ENCODE measurements around the gene DHRS4L2. TPM values are rescaled to one million over a fixed set of nuclear protein-coding genes. Genes with fewer than 3 reads are reported as not detected.
"Not testable (repeated sequence)": the region's sequence is repeated elsewhere in the genome, so short reads cannot be mapped to it uniquely, and the experiment has no call there.

Gene DHRS4L2
- total RNA-seq, 4 donors from 2014 or later, result 15.3 to 19.6 (median 17.7) TPM

DNA sequence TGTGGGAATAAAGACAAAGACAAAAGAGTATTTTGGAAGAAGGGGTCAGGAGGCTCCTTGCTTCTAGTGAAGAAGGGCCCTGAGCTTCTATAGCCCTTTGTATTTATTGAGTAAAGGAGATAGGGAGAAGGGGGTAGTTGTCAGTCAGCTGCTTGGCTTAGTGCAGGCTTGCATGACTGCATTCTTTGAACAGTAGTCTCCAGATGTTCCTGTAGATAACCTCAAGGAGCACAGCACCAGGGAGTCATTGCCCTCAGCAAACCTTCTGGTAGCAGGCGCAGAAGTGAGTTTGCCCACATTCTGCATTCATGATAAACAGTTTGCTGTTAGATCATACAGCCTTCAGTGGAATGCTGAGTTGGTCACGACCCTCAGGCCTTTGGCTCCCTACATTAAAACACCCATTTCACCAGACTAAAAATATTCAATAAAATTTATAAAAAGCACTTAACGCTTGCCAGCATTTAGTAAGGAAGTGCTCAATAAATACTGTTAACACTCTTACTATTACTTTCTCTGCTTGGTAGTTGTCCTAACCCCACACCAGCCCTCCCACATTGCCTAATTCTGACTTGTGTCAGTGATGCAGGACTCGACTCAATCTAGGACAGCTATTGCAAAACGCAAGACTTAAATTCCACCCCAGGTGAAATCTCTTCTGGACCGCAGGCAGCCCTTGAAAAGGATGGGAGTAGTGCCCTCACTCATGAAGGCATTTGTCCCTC lies 38.2 kb upstream of the DHRS4L2 start:
- peaks cover 0 to 28% (median 6%) of the 10 kb centered on the region in 4 donors for H3K4me1 ChIP-seq
- 91 to 94% methylated on average over 6 of the region's 6 CpGs for WGBS, 2 donors
- H3K36me3 ChIP-seq, result peaks cover 0 to under 1% (median 0%) of the 10 kb centered on the region in 3 donors
- TF ChIP-seq EP300 (IDR thresholded peaks at IDR 0.05), result no peak
- no peak for TF ChIP-seq POLR2A (IDR thresholded peaks at IDR 0.05)
- TF ChIP-seq, protein P1, sequence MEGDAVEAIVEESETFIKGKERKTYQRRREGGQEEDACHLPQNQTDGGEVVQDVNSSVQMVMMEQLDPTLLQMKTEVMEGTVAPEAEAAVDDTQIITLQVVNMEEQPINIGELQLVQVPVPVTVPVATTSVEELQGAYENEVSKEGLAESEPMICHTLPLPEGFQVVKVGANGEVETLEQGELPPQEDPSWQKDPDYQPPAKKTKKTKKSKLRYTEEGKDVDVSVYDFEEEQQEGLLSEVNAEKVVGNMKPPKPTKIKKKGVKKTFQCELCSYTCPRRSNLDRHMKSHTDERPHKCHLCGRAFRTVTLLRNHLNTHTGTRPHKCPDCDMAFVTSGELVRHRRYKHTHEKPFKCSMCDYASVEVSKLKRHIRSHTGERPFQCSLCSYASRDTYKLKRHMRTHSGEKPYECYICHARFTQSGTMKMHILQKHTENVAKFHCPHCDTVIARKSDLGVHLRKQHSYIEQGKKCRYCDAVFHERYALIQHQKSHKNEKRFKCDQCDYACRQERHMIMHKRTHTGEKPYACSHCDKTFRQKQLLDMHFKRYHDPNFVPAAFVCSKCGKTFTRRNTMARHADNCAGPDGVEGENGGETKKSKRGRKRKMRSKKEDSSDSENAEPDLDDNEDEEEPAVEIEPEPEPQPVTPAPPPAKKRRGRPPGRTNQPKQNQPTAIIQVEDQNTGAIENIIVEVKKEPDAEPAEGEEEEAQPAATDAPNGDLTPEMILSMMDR (IDR thresholded peaks at IDR 0.05), result no peak
- DNase-seq (ENCODE audit: low spot score in 2 of 2), result no peak
- H3K27me3 ChIP-seq, result no peaks in the 10 kb centered on the region
- no peaks in the 10 kb centered on the region for H3K9me3 ChIP-seq
- no peak overlapping the region for H3K27ac ChIP-seq
- no peak overlapping the region for H3K4me3 ChIP-seq

GRCh38 chr14:23951136-23951466 lies 37.6 kb upstream of the DHRS4L2 start:
- H3K27me3 ChIP-seq, result not testable (repeated sequence)
- WGBS, 2 donors, result 80 to 81% methylated on average over 3 of the region's 3 CpGs

GRCh38 chr14:23951590-23952201 lies 37.0 kb upstream of the DHRS4L2 start:
- TF ChIP-seq, protein P1 (IDR thresholded peaks at IDR 0.05), result no peak
- no peak overlapping the region for H3K27ac ChIP-seq
- DNase-seq (ENCODE audit: low spot score in 2 of 2), result no peak
- H3K4me3 ChIP-seq, result no peak overlapping the region
- H3K4me1 ChIP-seq, result peaks cover 0 to 28% (median 6%) of the 10 kb centered on the region in 4 donors
- peaks cover 0 to 11% (median 0%) of the 10 kb centered on the region in 3 donors for H3K36me3 ChIP-seq
- no peaks in the 10 kb centered on the region for H3K27me3 ChIP-seq
- no peaks in the 10 kb centered on the region for H3K9me3 ChIP-seq
- 67 to 71% methylated on average over 8 of the region's 8 CpGs for WGBS, 2 donors

More at GRCh38 chr14:23951136-23951466, 37.6 kb upstream of the DHRS4L2 start:
- H3K9me3 ChIP-seq; H3K36me3 ChIP-seq; H3K27ac ChIP-seq; H3K4me3 ChIP-seq; DNase-seq (ENCODE audit: low spot score in 2 of 2): not testable (repeated sequence)
- peaks cover 0 to 28% (median 6%) of the 10 kb centered on the region in 4 donors for H3K4me1 ChIP-seq

GRCh38 chr14:23953116-23953463 lies 35.6 kb upstream of the DHRS4L2 start:
- peaks cover 0 to 28% (median 6%) of the 10 kb centered on the region in 4 donors for H3K4me1 ChIP-seq
- peak overlapping the region; percentile 57 to 78 (median 74) for H3K4me3 ChIP-seq
- not testable (repeated sequence) for H3K9me3 ChIP-seq; H3K27me3 ChIP-seq; DNase-seq (ENCODE audit: low spot score in 2 of 2)
- WGBS, 2 donors, result 49 to 52% methylated on average over 6 of the region's 6 CpGs
- peaks cover 0 to 11% (median 0%) of the 10 kb centered on the region in 3 donors for H3K36me3 ChIP-seq
- H3K27ac ChIP-seq, result peak overlapping the region in 3 of 4 donors; percentile 77 to 90 (median 87)

DNA sequence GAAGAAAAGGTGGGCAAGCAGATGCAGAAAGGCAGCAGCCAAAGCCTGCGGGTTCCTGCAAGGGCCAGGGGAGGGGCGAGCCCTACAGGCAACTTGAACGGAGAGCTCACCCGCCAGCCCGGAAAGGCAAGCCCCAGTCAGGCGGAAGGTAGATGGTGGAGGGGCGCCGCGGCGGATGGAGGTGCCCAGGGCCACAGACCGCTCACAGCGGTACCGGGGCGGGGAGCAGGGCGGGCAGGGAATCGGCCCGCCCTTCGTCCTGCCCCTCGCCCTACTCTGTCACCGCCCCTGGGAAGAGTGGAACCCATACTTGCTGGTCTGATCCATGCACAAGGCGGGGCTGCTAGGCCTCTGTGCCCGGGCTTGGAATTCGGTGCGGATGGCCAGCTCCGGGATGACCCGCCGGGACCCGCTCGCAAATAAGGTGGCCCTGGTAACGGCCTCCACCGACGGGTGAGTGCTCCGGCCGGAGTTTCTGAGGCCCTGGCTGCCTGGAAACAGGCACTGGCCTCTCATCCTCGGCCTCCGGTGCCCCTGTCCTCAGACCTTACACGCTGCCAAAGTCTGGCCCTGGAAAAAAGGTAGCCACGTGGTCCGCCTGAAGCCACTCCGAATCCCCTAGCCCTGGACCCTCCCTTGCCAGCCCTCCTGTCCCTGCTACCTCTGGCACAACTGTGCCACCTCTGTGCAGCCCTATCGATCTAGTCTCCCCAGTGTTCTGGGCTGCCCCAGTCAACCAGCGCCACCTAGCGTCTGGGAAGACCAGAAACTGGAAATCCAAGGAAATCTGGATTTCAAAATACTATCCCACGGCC lies 35.1 kb upstream of the DHRS4L2 start, which contains the start of gene DHRS4:
TSS of gene DHRS4 (plus strand) at position 307 of the 815 bp plus-strand sequence. CDS start at position 326, 19 bp downstream.
- Histone ChIP-seq H3K4me1 (peaks cover 0 to 28% (median 6%) of the 10 kb centered on the region in 4 donors), H3K36me3 (peaks cover 0 to 11% (median 0%) of the 10 kb centered on the region in 3 donors), H3K27me3 (no peaks in the 10 kb centered on the region), H3K4me3 (peak within 1 kb of the TSS; percentile 57 to 78 (median 74)), H3K27ac (peak within 1 kb of the TSS; percentile 76 to 90 (median 82)), H3K9me3 (no peaks in the 10 kb centered on the region)
- WGBS, 2 donors, result 0 to 1% methylated on average over 29 to 44 of the region's 44 CpGs
- TF ChIP-seq, protein P1 (IDR thresholded peaks at IDR 0.05), result peak; percentile 88 to 93 (median 90)
- TF ChIP-seq EP300 (IDR thresholded peaks at IDR 0.05) (peak in 1 of 2 donors; percentile 60), POLR2A (IDR thresholded peaks at IDR 0.05) (peak; percentile 34 to 58)
- DNase-seq (ENCODE audit: low spot score in 2 of 2), result peak; percentile 63 to 81

DNA sequence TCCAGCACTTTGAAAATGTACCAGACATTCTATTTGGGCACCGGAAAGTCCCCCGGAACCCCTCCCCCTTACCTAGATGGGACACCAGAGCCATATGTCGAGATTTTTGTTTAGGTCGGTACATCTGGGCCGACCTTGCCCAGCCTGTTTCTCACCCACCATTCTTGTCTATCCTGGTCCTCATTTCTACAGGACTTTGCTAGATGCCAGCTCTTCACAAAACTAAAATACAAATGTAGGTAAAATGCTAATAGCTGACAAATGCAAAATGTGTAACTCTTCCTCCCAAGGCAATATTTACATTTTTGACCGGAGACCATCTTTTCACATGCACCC lies 34.5 kb upstream of the DHRS4L2 start:
- Histone ChIP-seq H3K4me1 (peaks cover 0 to 28% (median 6%) of the 10 kb centered on the region in 4 donors), H3K4me3 (peak overlapping the region; percentile 57 to 78 (median 74)), H3K36me3 (peaks cover 0 to 11% (median 0%) of the 10 kb centered on the region in 3 donors), H3K27ac (peak overlapping the region; percentile 76 to 90 (median 82))
- WGBS, 2 donors, result 11 to 16% methylated on average over 6 of the region's 6 CpGs
- not testable (repeated sequence) for DNase-seq (ENCODE audit: low spot score in 2 of 2); H3K27me3 ChIP-seq; H3K9me3 ChIP-seq

GRCh38 chr14:23954965-23955364 lies 33.8 kb upstream of the DHRS4L2 start:
- not testable (repeated sequence) for DNase-seq (ENCODE audit: low spot score in 2 of 2); H3K27ac ChIP-seq; H3K27me3 ChIP-seq; H3K4me3 ChIP-seq; H3K9me3 ChIP-seq
- Histone ChIP-seq H3K4me1 (peaks cover 0 to 28% (median 6%) of the 10 kb centered on the region in 4 donors), H3K36me3 (peaks cover 0 to 11% (median 0%) of the 10 kb centered on the region in 3 donors)
- WGBS, 2 donors, result 68 to 71% methylated on average over 12 to 20 of the region's 20 CpGs

- not testable (repeated sequence) for H3K27ac ChIP-seq; H3K4me3 ChIP-seq; H3K9me3 ChIP-seq; DNase-seq (ENCODE audit: low spot score in 2 of 2); H3K27me3 ChIP-seq
- Histone ChIP-seq H3K4me1 (peaks cover 0 to 28% (median 6%) of the 10 kb centered on the region in 4 donors), H3K36me3 (peaks cover 0 to 11% (median 0%) of the 10 kb centered on the region in 3 donors)
- WGBS, 2 donors, result 87 to 95% methylated on average over 2 of the region's 2 CpGs
Observed at GRCh38 chr14:23955811-23956210, 32.9 kb upstream of the DHRS4L2 start.

- not testable (repeated sequence) for H3K27ac ChIP-seq; H3K9me3 ChIP-seq; H3K4me3 ChIP-seq; DNase-seq (ENCODE audit: low spot score in 2 of 2); H3K27me3 ChIP-seq
- 86 to 89% methylated on average over 9 of the region's 9 CpGs for WGBS, 2 donors
- Histone ChIP-seq H3K4me1 (peaks cover 0 to 12% (median 5%) of the 10 kb centered on the region in 4 donors), H3K36me3 (peaks cover 0 to 11% (median 0%) of the 10 kb centered on the region in 3 donors)
Observed at GRCh38 chr14:23957913-23958569, 30.7 kb upstream of the DHRS4L2 start.

Data from tibial nerve (tissue), 4 donors.